Inflammatory macrophage (primary cell): ENCODE results near the gene TMEM135.

ENCODE experiments used
- DNase-seq, 2 donors: peaks; one replicate each; pipeline ENCODE4 v3.0.0-alpha.2; 2020 to 2022

The TMEM135 gene

GRCh38 chr11:87316491-87316890 lies 278.8 kb downstream of the TMEM135 start:
- DNase-seq, result no peak

DNA sequence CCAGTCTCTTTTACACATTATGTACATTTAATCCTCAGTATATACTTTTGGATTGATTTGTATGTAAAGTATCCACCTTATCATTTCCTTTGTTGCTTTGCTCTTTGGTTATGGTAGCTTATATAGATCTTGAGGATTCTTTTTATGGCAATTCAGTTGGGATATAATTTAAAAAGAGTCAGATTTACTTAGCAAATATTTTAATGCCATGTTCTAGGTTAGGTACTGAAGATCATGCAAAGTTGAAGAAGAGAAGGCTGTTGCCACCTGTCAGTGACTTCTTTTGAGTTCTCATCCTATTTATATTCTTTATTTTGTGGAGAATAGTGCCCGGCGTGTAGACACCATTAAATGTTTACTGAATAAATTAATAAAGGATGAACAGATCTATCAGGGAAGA lies 279.7 kb downstream of the TMEM135 start:
- no peak for DNase-seq

GRCh38 chr11:87320123-87320522 lies 282.4 kb downstream of the TMEM135 start:
- no peak for DNase-seq

GRCh38 chr11:87322568-87322967 lies 284.8 kb downstream of the TMEM135 start:
- no peak for DNase-seq

GRCh38 chr11:87323899-87324298 lies 286.2 kb downstream of the TMEM135 start:
- no peak for DNase-seq

GRCh38 chr11:87324817-87325489 lies 287.2 kb downstream of the TMEM135 start:
- no peak for DNase-seq

GRCh38 chr11:87325490-87325872 lies 287.7 kb downstream of the TMEM135 start:
- DNase-seq, result no peak

DNA sequence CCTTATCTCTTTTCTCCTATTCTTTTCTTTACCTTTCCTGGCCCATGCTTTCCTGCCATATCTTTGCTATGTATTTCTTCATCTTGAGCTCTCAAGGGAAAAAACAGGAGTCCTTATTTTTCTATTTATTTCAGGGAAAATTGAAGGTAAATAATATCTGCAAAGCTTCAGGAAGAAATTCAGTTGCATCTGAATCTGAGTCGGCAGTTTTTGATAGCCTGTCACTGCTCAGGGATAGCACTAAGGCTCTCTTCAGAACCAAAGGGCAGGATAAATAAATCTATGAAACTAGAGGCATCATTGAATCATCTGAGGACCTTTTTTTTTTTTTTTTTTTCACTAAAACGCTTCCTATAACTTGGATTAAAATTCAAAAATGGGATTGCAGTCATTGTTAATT lies 288.9 kb downstream of the TMEM135 start:
- DNase-seq, result no peak

DNA sequence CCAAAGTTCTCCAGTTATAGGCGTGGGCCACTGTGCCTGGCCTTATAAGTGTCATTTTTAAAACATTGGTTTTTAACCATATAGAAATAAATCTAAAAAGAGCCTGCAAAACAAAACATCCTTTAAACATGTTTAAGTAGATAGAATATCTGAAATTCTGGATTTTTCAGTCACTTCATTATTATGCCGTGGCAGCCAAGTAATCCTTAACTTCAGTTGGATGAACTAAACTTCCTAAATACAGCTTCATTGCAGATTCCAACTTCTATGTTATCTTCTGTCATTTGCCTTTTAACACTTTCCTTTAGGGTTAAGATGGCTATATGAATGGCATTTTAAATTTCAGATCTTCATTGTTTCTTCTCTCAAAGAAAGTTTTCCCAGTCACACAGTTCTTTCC lies 291.4 kb downstream of the TMEM135 start:
- no peak for DNase-seq

DNA sequence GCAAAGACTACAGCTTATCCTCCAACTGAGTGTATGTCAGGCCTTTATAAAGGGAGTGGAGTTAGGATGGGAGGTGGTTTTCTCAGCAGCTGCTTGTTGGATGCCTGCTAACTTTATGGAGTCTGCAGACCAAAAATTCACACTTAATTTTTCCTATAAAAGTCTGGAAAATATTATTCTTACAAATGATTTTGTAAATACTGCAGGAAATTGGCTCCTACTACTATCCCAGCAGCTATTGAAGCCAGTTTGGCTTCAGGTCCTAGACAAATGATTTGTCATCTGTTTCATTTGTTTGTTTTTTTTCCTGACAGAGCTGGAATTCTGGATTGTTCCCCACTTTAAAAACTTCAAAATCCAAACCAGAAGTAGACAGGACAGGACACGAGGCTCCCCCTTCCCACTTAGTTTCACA lies 292.5 kb downstream of the TMEM135 start:
- no peak for DNase-seq

GRCh38 chr11:87331273-87331672 lies 293.5 kb downstream of the TMEM135 start:
- DNase-seq, result no peak

- DNase-seq, result no peak
These were observed 300.4 kb downstream of the TMEM135 start for GRCh38 chr11:87338046-87338639.

DNA sequence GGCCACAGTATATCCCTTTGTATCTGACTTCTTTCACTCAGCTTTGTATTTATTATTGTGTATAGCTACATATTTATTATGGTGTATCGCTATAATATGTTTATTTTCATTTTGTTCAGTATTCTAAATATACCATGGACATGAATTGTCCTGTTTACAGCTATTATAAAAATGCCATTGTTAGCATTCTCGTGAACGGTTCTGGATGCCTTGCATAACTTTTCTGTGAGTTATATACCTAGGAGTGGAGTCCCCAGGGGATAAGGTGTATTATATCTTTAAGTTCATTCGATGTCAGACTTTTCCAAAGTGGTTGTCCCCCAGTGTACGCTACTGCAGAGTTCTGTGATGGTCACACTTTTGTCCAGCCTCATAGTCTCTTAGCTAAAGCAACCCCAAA lies 301.7 kb downstream of the TMEM135 start:
- no peak for DNase-seq

DNA sequence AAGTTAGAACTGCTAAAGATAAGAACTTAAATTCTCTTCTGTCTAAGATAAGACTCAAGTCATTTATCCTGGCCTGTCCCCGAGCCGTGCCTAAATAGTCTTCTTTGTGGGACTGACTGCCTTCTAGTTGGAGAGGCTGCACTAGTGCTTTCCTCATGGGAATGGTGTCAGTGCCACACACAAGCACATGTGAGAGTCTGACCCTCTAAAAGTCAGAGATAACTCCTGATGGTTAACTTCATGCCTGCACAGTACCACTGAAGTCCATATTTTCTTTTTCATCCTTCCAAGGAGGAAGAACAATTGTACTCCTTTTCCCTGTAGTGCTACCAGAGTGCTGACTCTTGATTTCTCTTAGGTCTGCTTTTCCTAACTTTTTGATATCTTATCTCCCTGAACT lies 309.7 kb downstream of the TMEM135 start:
- no peak for DNase-seq

- DNase-seq, result no peak
These were observed 310.1 kb downstream of the TMEM135 start for GRCh38 chr11:87347854-87348253.

DNA sequence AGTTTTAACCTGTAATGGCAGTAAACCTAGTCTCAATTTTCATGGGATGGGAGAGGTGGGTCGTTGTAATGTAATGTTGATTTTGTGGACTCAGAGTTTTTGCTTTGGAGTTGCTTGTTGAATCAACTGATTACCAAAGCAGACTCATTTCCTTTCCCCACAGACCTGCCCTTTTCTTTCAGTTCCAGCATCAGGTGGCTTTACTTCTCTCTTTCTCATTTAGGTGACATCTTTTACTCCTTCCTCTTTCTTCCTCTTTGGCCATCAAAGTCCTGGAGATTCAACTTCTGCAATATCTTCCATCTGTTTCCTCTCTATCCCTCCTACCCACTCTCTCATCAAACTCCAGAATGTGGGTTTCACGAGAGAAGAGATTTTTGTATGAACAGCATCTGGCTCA lies 313.9 kb downstream of the TMEM135 start:
- DNase-seq, result peak; percentile 9 to 27

DNA sequence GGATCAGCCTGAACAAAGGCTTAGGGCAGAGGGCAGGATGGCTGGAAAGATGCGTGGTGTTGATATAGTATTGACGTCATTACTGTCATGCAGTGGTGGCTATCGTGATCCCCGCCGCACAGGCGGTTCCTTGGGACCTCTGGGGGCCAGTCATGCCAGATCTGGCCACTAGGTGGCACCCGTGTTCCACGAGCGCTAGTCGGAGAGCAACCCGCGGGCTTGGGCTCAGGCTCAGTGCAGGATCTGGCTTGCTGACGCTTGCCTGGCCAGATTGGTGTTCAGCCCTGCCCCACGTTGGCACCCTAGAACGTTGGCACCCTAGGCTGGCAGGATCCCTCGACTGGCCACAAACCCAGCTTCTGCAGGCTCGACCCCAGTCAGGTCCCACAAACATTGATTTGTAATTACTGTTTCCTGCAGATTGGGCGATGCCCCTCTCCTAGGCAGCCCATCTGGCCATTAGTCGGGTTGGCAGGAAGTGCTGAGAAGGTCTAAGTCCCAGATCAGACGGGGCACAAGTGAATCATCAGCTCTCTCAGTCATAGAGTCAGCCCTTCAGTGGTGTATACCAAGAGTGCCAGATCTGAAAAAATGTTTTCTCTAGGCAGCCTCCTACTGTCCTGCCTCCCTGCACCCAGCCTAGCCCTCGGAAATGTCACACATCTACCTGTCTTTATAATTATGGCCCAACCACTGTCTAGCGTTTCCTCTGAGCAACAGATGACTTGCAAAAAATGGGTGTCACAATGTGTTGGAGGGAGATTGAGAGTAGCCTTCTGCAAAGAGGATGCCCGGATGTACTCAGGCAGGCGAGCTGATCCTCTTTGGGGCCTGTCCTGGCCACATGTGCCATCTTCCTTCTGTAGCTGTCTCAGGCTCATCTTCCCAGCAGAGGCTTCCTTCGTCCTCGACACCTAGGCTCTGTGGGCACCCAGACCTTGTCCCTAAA lies 315.3 kb downstream of the TMEM135 start:
- DNase-seq, result peak; percentile 81 to 83

- no peak for DNase-seq
These were observed 316.1 kb downstream of the TMEM135 start for GRCh38 chr11:87353771-87354345.

DNA sequence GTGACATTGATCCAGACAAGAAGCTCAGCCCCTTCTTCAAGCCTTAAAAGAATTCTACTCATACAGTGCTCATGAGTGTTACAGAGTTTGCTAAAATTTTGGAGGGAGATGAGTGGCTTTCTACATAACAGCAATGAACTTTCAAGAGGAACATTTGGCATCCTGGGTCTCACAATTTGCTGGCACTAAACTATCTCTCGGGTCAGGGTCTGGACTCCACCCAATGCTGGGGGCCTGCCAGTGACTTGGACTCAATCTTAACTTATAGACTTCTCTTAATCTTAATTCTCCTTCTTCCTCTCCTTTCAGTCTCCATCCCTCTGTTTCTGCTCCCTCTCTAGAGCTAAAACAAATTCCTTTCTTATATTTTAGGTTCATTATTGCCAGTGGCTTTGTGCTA lies 317.9 kb downstream of the TMEM135 start:
- no peak for DNase-seq

GRCh38 chr11:87356428-87356827 lies 318.7 kb downstream of the TMEM135 start:
- DNase-seq, result no peak

- no peak for DNase-seq
These were observed 320.7 kb downstream of the TMEM135 start for GRCh38 chr11:87358461-87358860.

DNA sequence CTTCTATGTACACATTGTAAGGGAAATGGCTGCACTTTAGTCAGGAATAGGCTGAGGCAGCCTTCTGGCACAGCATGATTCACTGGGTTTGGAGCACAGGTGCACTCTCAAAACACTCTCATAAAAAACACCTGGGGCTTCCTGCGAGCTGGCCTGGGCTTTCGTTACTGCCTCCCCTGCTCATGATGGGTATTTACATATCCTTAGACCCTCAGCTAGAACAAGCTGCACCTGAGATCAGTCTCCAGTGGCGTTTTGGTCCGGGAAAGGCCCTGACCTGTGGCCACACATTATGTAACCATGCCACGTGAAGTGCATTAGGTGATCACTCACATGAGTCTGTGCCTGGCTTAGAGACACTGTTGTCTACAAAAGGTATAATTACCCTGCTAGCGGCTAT lies 321.7 kb downstream of the TMEM135 start:
- no peak for DNase-seq

GRCh38 chr11:87361891-87362290 lies 324.2 kb downstream of the TMEM135 start:
- DNase-seq, result no peak
